Endothelial cell of umbilical vein (primary cell): ENCODE results near the gene SLFNL1. TPM values are rescaled to one million over a fixed set of nuclear protein-coding genes. Genes with fewer than 3 reads are reported as not detected.

Source experiments
- BruUV-seq: library from RNA; stranded (reverse); fragments of 400-500 nt; replicated peaks from 2 replicates; lab custom pipeline; 2021; lab: Mats Ljungman, UMichigan
- CTCF ChIA-PET: fragments of 300-600, 350-600 bp; sonication (Branson Sonifier 250); formaldehyde crosslinking; loops from one replicate; lab custom pipeline; 2021; ENCODE audit warnings: antibody characterized with exemption, inconsistent platforms; lab: Charles Lee
- POLR2A ChIA-PET: fragments of 300-600, 350-600 bp; sonication (Branson Sonifier 250); formaldehyde crosslinking; loops from one replicate; lab custom pipeline; 2021; ENCODE audit warnings: antibody characterized with exemption, inconsistent platforms; lab: Charles Lee
- DNase-seq: peaks from one replicate; pipeline ENCODE4 v3.0.0-alpha.2; 2011; ENCODE audit warnings: low read depth, low spot score
- FAIRE-seq: peaks from 2 replicates; lab custom pipeline; 2011; peaks lifted over from hg19 to GRCh38; lab: Jason Lieb, UNC
- H2AFZ ChIP-seq: 2 replicates; pipeline ENCODE4 v1.6.0; 2012; ENCODE audit warnings: low read depth, low read length, control low read depth, inconsistent platforms
- H3K27ac ChIP-seq: 2 replicates; pipeline ENCODE4 v1.5.1; 2011; ENCODE audit warnings: low read depth, mild to moderate bottlenecking, control low read depth, low read length, moderate library complexity; ENCODE audit not compliant: insufficient read depth
- H3K27me3 ChIP-seq, 2 experiments: 2 replicates each; pipeline versions ENCODE4 v1.6.0 to v1.6.1; 2011; ENCODE audit warnings: low read length in 2 of 2, mixed read lengths in 1 of 2; ENCODE audit not compliant: control insufficient read depth in 2 of 2, insufficient read depth in 2 of 2
- H3K36me3 ChIP-seq, 2 experiments: 2 replicates in 1 of 2; 3 replicates in 1 of 2; pipeline ENCODE4 v1.5.1; 2011; ENCODE audit warnings: low read length in 2 of 2, mild to moderate bottlenecking in 1 of 2, moderate library complexity in 1 of 2; ENCODE audit not compliant: control insufficient read depth in 2 of 2, insufficient read depth in 2 of 2; ENCODE audit errors: extremely low read depth in 1 of 2
- H3K4me1 ChIP-seq: 3 replicates; pipeline ENCODE4 v1.5.1; 2011; ENCODE audit warnings: mild to moderate bottlenecking, low read length; ENCODE audit not compliant: control insufficient read depth, insufficient read depth; ENCODE audit errors: extremely low read depth
- H3K4me2 ChIP-seq: 2 replicates; pipeline ENCODE4 v1.6.1; 2011; ENCODE audit warnings: low read length, control low read depth, mixed read lengths; ENCODE audit not compliant: insufficient read depth
- H3K4me3 ChIP-seq, 3 experiments: fragments of 200-600 bp in 1 of 3; sonication (generic), shearing (Covaris generic) in 1 of 3; replicated peaks in 1 of 3; 2 replicates each; pipeline ENCODE4 v1.5.1; 2011 to 2016; ENCODE audit warnings: control low read depth in 3 of 3, low read length in 3 of 3, mild to moderate bottlenecking in 2 of 3, inconsistent platforms in 1 of 3, low read depth in 1 of 3, moderate library complexity in 1 of 3; ENCODE audit not compliant: insufficient read depth in 1 of 3
- H3K79me2 ChIP-seq: 2 replicates; pipeline ENCODE4 v1.6.0; 2012; ENCODE audit warnings: low read length, inconsistent platforms; ENCODE audit not compliant: control insufficient read depth, insufficient read depth
- H3K9ac ChIP-seq: replicated peaks from 2 replicates; pipeline ENCODE3; 2011; ENCODE audit warnings: low read length, control low read depth; ENCODE audit not compliant: insufficient read depth; ENCODE audit errors: extremely low read depth
- H3K9me1 ChIP-seq: replicated peaks from 3 replicates; pipeline ENCODE4 v1.6.0; 2011; ENCODE audit warnings: mild to moderate bottlenecking, low read length; ENCODE audit not compliant: control insufficient read depth, insufficient read depth; ENCODE audit errors: extremely low read depth
- H3K9me3 ChIP-seq: replicated peaks from 2 replicates; pipeline ENCODE4 v1.5.1; 2012; ENCODE audit warnings: low read length, inconsistent platforms; ENCODE audit not compliant: control insufficient read depth, insufficient read depth
- H4K20me1 ChIP-seq: replicated peaks from 2 replicates; pipeline ENCODE3; 2011; ENCODE audit warnings: mild to moderate bottlenecking, low read length; ENCODE audit not compliant: control insufficient read depth, insufficient read depth; ENCODE audit errors: extremely low read depth
- EZH2 ChIP-seq: IDR thresholded peaks from 2 replicates; pipeline ENCODE4 v1.6.1; 2012; ENCODE audit warnings: borderline replicate concordance, low read depth, mild to moderate bottlenecking, moderate library complexity, low read length, inconsistent platforms; ENCODE audit not compliant: severe bottlenecking
- FOS ChIP-seq: IDR thresholded peaks from 2 replicates; pipeline ENCODE4 v1.6.1; 2011; ENCODE audit warnings: mild to moderate bottlenecking, low read length, moderate library complexity, borderline replicate concordance; ENCODE audit not compliant: insufficient read depth
- GATA2 ChIP-seq: IDR thresholded peaks from 2 replicates; pipeline ENCODE4 v1.7.0; 2011; ENCODE audit warnings: low read depth, mild to moderate bottlenecking, moderate library complexity, mixed read lengths, low read length; ENCODE audit not compliant: insufficient read length, insufficient read depth
- JUN ChIP-seq: IDR thresholded peaks from 2 replicates; pipeline ENCODE4 v1.6.1; 2011; ENCODE audit warnings: borderline replicate concordance, low read depth; ENCODE audit not compliant: insufficient read length, insufficient read depth
- MYC ChIP-seq: IDR thresholded peaks from one replicate; pipeline ENCODE4 v1.6.1; 2011; ENCODE audit warnings: mild to moderate bottlenecking, low read depth, low read length
- POLR2A ChIP-seq: IDR thresholded peaks from 2 replicates; pipeline ENCODE4 v1.6.1; 2012; ENCODE audit warnings: low read depth, mild to moderate bottlenecking, control low read depth, low read length
- POLR2AphosphoS5 ChIP-seq: IDR thresholded peaks from 2 replicates; pipeline ENCODE4 v1.6.1; 2012; ENCODE audit warnings: low read depth, mild to moderate bottlenecking, control low read depth, low read length, moderate library complexity; ENCODE audit not compliant: insufficient read depth
- dilution Hi-C: fragments of 300-500 bp; cut with MboI; formaldehyde crosslinking; loops from one replicate; pipeline ENCODE4 v1.15.0; 2019; ENCODE audit warnings: low sequenced_read_pairs; ENCODE audit not compliant: extremely low pct_ligation_motif_present
- intact Hi-C: fragments of 100-400 bp; cut with micrococcal nuclease; formaldehyde crosslinking; loops from one replicate; pipeline ENCODE4 v1.10.0; 2022
- polyA plus RNA-seq, 4 experiments: library from polyadenylated mRNA; depleted of rRNA in 3 of 4; stranded (reverse) in 3 of 4; unstranded in 1 of 4; fragments of >200 nt; gene quantifications; 2 replicates each; pipeline versions ENCODE4 v1.2.1 to v1.2.3, GENCODE V29; 2011 to 2012; ENCODE audit warnings: missing spikeins in 1 of 4
- total RNA-seq: library from RNA; stranded (reverse); gene quantifications from 2 replicates; pipeline ENCODE4 v1.2.3, GENCODE V29; 2021
- TF ChIP-seq, protein P1 (sequence below), 2 donors: IDR thresholded peaks; 1 replicate in 1 of 2; 2 replicates in 1 of 2; pipeline ENCODE4 v1.5.1; 2011; ENCODE audit warnings: low read length in 2 of 2, mild to moderate bottlenecking in 2 of 2, moderate library complexity in 2 of 2, control low read depth in 1 of 2, inconsistent platforms in 1 of 2, low read depth in 1 of 2; ENCODE audit not compliant: insufficient read depth in 1 of 2; ENCODE audit errors: extremely low read depth in 1 of 2
- TF ChIP-seq, protein P2 (sequence below): IDR thresholded peaks from 2 replicates; pipeline ENCODE4 v1.6.1; 2011; ENCODE audit not compliant: insufficient read depth, insufficient read length

The SLFNL1 gene
- total and polyA plus RNA-seq, 2 donors (not counting 3 experiments of a cell fraction or from before 2014, with no cell fraction given) = 0.14 to 0.29 TPM

DNA sequence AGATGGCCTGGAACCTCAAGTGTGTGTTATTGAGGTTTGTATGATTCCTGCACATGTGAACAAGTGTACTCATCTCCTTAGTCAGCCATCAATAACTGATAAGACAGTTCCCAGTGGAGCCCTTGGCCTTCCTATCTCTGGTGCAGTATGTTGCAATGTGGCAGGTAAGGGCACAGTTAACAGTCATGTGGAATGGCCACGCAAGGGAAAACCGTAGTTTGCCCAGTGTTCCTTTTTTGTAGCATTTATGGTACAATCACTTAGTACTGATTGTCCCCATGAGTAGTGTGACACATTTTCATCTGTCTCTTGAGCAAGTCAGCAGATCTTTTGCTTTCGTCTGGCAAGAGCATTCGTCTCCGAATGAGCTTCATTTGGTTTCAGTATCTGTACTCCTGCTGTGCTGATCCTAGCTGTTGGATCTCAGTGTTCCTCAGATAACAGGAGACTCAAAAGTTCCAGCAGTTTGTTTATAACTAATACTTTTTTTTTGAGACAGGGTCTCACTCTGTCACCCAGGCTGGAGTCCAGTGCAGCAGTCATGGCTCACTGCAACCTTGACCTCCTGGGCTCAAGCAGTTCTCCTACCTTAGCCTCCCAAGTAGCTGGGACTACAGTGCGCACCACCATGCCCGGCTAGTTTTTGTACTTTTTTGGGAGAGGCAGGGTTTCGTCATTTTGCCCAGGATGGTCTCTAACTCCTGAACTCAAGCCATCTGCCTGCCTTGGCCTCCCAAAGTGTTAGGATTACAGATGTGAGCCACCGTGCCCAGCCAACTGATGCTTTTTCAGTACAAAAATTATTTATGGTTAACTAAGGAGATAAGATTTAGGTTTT, 33.9 kb downstream of the SLFNL1 start:
- no TSS peak for BruUV-seq
- CTCF ChIA-PET = interaction anchor here (1.2 to 1.7 kb wide), 2 partner anchors 14 to 138 kb away, joined by 3 to 4 read pairs; no protein-coding TSS in a partner anchor

More for the DNA sequence above, 33.9 kb downstream of the SLFNL1 start:
- dilution Hi-C loops = no loop called here
- Histone ChIP-seq H3K4me2 (no peak overlapping the region), H3K27me3 (no peaks in the 10 kb centered on the region), H3K79me2 (peaks cover 33% of the 10 kb centered on the region), H3K27ac (no peak overlapping the region), H3K4me3 (no peak overlapping the region), H3K9ac (no peak overlapping the region), H3K36me3 (peaks cover 28 to 47% of the 10 kb centered on the region in 2 experiments), H4K20me1 (no peaks in the 10 kb centered on the region), H3K9me3 (no peaks in the 10 kb centered on the region), H2AFZ (no peak overlapping the region), H3K9me1 (no peaks in the 10 kb centered on the region), H3K4me1 (peaks cover 8% of the 10 kb centered on the region)
- intact Hi-C loops = no loop called here
- DNase-seq (no peak), FAIRE-seq (no peak)
- TF ChIP-seq POLR2AphosphoS5 (no peak), FOS (no peak), JUN (no peak), POLR2A (no peak), GATA2 (no peak), EZH2 (no peak), MYC (no peak)
- TF ChIP-seq, protein P1, sequence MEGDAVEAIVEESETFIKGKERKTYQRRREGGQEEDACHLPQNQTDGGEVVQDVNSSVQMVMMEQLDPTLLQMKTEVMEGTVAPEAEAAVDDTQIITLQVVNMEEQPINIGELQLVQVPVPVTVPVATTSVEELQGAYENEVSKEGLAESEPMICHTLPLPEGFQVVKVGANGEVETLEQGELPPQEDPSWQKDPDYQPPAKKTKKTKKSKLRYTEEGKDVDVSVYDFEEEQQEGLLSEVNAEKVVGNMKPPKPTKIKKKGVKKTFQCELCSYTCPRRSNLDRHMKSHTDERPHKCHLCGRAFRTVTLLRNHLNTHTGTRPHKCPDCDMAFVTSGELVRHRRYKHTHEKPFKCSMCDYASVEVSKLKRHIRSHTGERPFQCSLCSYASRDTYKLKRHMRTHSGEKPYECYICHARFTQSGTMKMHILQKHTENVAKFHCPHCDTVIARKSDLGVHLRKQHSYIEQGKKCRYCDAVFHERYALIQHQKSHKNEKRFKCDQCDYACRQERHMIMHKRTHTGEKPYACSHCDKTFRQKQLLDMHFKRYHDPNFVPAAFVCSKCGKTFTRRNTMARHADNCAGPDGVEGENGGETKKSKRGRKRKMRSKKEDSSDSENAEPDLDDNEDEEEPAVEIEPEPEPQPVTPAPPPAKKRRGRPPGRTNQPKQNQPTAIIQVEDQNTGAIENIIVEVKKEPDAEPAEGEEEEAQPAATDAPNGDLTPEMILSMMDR (IDR thresholded peaks at IDR 0.05; ENCODE audit: extremely low read depth in 1 of 2, insufficient read depth in 1 of 2, low read depth in 1 of 2, low read length in 2 of 2) = no peak
- TF ChIP-seq, protein P2, sequence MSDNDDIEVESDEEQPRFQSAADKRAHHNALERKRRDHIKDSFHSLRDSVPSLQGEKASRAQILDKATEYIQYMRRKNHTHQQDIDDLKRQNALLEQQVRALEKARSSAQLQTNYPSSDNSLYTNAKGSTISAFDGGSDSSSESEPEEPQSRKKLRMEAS = no peak
- POLR2A ChIA-PET = no interaction called here
